Measurements from ENCODE around the gene HNRNPL.
"Not testable (repeated sequence)": the region's sequence is repeated elsewhere in the genome, so short reads cannot be mapped to it uniquely, and the experiment has no call there.

HNRNPL gene

GRCh38 chr19:38869160-38869835, 19.5 kb upstream of the HNRNPL start:
- DNase-seq, result no peak

- DNase-seq, result no peak
Measured at GRCh38 chr19:38868551-38868950, 18.8 kb upstream of the HNRNPL start.

- DNase-seq, result no peak
Measured at GRCh38 chr19:38867171-38867780, 17.5 kb upstream of the HNRNPL start.

GRCh38 chr19:38862321-38863059, 12.7 kb upstream of the HNRNPL start:
- no peak for DNase-seq

- DNase-seq, result no peak
Measured at GRCh38 chr19:38861368-38861767, 11.6 kb upstream of the HNRNPL start.

GRCh38 chr19:38859631-38860204, 9.9 kb upstream of the HNRNPL start:
- not testable (repeated sequence) for DNase-seq

GRCh38 chr19:38856813-38857212, 7.0 kb upstream of the HNRNPL start:
- DNase-seq, result no peak

- not testable (repeated sequence) for DNase-seq
Measured at GRCh38 chr19:38855751-38856150, 6.0 kb upstream of the HNRNPL start.

GRCh38 chr19:38854961-38855360, 5.2 kb upstream of the HNRNPL start:
- not testable (repeated sequence) for DNase-seq

GRCh38 chr19:38853214-38853613, 3.4 kb upstream of the HNRNPL start:
- DNase-seq, result no peak

GRCh38 chr19:38852231-38853044, 2.7 kb upstream of the HNRNPL start:
- peak; percentile 70 for DNase-seq

GRCh38 chr19:38851622-38852230, 1.9 kb upstream of the HNRNPL start:
- DNase-seq, result peak; percentile 90

- DNase-seq, result peak; percentile 34
Measured at GRCh38 chr19:38850976-38851621, 1.3 kb upstream of the HNRNPL start.

GRCh38 chr19:38850436-38850975, 720 bp upstream of the HNRNPL start:
- no peak for DNase-seq

- DNase-seq, result peak; percentile 99
Measured at GRCh38 chr19:38849147-38849859, 483 bp downstream of the HNRNPL start.

GRCh38 chr19:38848299-38849146, 1.3 kb downstream of the HNRNPL start:
- no peak for DNase-seq

- DNase-seq, result no peak
Measured at GRCh38 chr19:38846097-38846496, 3.7 kb downstream of the HNRNPL start.

GRCh38 chr19:38845374-38846024, 4.3 kb downstream of the HNRNPL start:
- no peak for DNase-seq

GRCh38 chr19:38844093-38844686, 5.6 kb downstream of the HNRNPL start:
- no peak for DNase-seq
